GM18526 (cell line): Measurements from ENCODE around the gene RBM19.

Source experiments
- POLR2A ChIP-seq: IDR thresholded peaks from 3 replicates; pipeline ENCODE4 v1.6.1; 2011; ENCODE audit not compliant: insufficient read length; ENCODE audit errors: extremely low read depth

RBM19 gene

DNA sequence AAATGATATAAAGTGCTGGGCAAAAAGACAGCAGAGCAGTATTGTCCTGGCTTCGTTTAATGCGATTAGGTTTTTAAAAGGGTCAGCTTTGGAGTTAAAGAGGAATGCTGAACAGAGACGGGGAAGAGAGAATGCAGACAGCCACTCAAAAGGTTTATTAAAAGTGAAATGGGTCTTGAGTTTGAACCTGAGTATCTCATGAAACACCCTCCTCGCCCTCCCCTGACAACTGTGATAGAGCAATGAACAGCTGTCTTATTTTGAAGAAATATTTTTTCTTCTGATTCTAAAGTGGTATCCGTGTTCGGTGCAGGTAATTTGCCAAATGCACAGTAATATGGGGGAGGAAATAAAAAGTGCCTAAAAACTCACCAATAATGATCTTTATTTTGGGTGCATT lies 73.6 kb downstream of the RBM19 start:
- TF ChIP-seq POLR2A = no peak

DNA sequence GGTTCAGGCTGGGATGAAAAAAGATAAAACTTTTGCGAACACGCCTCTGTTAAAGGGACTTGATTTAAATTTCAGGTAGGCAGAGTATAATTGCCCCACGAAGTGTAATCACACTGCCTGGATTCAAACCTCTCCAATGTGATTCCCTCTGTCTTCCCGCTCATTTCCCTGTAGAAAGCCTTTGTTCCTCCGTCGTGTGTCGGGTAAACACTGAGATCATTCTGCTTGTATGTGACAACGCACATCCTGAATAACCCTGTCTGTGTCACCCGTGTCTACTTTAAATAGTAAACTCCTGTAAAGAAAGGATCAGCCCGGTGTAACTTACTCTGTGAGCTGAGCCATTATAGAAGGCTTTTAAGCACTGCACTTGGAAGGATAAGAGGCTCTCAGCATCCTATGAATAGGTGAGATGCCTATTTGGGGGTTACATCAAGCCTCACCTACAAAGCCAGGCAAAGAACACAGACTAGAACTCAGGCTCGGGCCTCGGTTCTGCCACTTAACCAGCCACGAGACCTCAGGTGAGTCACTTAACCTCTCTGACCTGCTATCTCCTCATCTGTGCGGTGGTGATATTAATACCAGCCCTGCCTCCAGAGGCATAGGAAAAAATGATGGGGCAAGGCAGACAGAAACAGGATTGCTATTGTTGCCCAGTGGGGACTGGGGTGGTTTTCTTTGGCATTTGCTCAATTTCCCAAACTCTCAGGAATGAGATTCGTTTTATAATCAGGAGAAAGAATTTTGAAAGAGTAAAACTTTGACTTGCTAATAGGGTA lies 74.2 kb downstream of the RBM19 start:
- no peak for TF ChIP-seq POLR2A

DNA sequence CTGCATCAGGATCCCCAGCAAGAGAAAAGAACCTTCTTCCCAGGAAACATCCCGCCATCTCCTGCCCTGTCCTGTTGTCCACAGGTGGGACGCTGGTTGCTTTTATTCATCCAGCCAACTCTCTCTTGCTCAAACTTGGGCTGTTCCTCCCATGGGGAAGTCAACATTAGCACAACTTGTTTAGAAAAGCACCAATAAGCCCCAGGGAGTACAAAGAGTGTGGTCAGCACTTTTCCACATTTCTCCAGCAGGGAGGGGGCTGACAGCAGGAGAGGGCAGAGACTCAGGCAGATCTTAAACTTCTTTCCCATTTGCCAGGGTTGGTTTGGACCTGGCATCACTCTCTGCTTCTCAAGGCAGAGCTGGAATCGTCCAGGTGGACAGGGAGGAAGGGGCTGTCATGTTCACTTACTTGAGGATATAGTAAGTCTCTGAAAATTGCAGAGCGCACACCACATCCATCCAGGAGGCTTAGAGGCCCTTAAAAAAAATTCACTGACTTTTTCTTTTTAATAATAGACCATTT lies 74.9 kb downstream of the RBM19 start:
- no peak for TF ChIP-seq POLR2A

DNA sequence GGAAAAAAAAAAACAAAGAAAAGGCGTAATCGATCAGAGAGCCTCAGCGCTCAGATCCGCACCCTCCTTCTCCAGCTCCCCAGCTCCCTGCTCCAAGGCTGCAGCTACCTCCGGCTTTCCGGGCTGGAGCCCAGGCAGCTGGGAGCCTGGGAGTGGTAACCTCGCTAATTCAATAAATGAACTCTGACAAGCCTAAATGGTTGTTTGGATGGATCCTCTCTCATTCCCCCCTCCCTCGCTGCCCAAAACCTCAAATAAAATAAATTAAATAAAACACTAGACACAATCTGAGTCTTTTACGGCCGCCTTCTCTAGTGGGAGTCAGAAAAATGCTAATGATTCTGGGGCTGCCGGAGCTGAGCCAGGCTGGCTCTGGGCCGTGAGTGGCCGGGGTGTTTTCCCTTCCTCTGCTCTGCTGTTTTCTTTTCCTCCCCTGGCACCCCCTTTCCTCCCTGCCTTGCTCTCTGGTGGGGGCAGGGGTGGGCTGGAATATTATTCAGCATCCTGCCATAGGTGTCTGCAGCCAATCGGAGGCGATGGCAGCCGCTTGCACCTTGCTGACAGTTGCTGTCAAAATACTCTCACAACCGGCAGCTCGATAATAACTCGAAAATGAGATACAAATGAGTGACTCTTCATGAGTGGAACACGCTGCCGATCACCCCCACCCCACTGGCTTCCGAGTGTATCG lies 76.1 kb downstream of the RBM19 start:
- no peak for TF ChIP-seq POLR2A

DNA sequence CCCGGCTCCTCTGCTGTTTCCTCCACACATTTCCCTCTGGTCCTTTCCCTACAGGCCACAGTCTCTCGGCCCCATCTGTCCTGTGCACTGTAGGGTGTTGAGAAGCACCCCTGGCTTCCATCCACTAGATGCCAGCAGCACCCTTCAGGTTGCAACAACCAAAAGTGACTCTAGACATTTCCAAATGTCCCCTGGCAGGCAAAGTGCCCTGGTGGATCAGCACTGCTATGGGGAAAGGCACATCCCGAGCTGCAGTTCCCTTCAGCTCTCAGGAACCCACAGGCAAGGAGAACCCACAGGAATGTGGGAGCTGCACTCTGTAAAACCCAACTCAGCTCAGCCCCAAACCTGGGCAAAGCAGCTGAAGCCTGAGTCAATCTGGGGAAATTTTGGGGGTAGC lies 77.0 kb downstream of the RBM19 start:
- TF ChIP-seq POLR2A = no peak

DNA sequence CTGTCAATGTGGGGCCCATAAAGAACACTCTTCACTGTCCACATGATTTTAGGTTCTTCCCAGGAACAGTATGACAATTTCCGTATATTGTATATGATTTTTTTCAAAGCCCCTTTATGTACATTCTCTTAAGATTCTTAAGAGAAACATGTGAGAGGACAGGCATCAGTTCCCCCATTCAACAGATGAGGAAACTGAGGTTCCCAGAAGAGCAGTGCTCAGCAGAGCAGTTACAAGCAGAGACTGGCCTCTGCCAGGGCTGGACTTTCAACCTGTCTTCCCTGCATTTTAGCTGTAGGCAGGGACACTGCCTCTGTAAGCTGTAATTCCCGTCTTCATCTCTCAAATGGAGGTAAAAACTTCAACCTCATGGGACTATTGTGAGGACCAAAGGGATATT lies 77.7 kb downstream of the RBM19 start:
- TF ChIP-seq POLR2A = no peak

DNA sequence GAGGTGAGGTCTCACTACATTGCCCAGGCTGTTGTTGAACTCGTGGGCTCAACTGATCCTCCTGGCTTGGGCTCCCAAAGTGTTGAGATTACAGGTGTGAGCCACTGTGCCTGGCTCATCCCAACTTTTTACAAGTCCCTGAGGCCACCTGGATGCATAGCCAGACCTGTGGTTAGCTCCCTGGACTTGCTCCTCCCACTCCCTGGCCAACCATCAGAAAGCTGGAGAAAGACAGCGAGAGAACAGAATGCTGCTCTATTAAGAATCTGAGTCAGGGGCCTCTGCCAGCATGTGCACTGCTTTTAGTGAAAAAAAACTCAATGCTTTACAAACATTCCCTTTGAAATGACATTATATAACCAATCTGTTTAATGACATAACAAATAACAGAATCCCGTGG lies 78.2 kb downstream of the RBM19 start:
- no peak for TF ChIP-seq POLR2A

DNA sequence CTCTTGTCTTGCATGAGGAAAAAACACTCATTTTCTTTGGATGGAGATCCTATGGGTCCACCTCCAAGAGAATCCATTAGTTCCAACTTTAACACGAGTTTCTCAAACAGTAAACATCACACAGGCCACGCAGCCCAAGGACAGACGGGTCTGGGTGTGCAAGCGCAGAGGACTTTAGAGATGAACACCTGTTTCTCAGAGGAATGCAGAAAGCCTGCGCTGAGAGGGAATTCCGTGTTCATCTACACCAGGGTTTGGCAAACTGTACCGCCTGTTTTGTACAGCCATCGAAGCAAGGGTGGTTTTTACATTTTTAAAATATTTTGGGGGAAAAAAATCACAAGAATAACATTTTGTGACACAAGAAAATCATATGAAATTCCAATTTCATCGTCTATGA lies 79.4 kb downstream of the RBM19 start:
- TF ChIP-seq POLR2A = no peak

DNA sequence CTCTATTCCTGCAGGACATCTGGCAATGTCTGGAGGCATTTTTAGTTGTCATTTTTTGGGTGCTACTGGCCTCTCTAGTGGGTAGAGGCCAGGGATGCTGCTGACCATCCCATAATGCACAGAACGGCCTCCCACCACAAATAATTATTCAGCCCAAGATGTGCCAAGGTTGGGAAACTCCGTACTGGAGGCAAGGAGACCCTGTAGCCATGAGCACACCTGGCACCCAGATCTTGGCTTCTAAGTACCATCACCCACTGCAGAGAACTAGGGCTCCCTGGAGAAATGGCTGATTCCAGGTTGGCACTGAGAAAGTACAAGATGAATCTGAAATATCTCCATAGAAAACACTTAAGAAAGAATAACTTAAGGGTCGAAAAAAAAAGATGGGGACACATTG lies 81.7 kb downstream of the RBM19 start:
- no peak for TF ChIP-seq POLR2A

DNA sequence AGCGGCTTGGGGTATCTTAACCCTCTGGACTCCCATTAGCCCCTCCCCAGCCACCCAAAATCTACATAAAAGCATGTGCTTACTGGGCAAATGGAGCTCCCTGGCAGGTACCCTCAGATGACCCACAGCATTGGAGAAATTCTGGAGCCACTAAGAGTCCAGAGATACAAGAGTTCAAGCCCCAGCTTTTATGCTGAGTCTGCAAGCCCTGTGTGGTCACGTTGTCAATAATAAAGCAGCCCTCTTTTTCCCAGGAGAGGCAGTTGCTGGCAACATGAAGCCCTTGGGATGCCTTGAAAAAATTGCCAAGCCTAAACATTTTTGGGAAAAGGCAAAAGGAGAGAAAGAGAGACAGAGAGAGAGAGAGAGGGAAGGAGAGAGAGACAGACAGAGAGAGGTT lies 83.4 kb downstream of the RBM19 start:
- TF ChIP-seq POLR2A = no peak

DNA sequence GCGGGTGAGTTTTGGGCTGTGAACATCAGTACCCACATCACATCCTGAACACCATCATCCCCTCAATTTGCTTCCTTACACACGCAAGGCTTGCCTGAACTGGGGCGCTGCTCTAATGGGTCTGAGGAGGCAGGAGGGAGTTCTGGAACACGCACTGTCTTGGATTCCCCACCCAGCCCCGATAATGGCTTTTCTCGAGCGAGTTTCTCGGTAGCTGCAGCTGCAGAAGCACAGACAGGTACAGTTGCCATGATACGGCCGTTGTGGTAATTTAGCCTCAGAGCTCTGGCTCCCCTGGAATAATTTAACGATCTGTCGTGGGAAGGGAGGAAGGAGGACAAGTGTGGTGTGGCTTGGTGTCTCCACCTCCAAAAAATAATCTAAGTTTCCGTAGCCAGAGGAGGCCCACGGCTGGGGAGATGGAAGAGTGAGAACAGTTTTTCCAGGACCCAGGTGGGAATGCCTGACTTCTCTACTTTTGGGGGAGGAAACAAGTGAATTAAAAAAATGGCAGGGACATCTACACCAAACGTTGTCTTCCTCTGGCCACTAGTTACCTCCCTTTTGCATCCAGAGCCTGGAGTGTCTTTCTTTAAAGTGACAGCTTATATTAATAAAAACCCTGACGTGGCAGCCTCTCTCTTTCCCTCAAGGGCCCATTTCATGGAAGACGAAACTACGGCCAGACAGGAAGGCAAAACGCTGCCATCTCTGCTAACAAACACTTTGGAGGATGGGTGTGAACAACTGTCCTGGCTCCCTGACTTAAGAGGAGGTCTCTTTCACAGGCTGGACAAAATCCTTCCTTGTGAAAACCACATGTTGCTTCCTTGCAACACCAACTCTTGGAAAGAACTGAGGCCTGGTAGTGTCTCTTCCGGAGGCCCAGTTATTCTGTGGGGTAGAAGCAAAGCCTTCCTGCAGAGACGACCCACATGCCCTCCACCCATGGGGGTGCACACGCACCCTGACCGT lies 84.8 kb downstream of the RBM19 start:
- TF ChIP-seq POLR2A = no peak

DNA sequence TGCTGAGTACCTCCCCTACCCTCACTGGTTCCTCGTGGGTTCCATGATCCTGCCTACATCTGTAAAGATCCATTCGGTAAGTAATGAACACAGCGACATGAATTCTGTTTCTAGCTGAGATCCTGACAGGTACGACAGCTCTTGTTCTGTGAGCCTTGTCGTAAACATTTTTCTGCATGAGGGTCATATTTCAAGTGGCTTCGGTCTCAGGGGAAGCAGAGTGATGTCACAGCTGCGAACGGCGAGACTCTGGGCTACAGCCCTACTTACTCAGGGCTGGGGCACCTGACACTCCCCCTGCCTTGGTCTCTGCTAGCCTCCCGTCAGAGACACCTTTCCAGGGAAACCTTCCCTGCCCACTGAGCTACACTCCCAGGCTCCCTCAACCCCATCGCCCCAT lies 85.8 kb downstream of the RBM19 start:
- TF ChIP-seq POLR2A = no peak

DNA sequence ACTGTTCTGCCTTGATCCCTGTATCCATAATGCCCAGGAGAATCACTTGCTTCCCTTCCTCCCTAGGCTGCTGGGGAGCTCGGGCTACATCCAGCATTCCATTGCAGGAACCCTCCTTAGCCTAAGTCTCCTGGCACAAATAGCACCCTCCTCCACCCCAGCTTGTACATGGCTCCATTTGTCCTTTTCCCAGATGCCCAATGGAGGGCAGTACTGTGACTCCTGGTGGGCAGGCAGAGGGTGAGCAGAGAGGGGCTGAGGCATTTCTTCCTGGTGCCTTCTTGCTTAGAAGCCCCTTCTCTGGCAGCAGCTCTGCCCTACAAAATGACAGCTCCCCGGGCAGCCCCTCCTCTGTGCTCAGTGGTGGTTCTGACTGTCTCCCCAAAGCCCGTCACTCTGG lies 86.5 kb downstream of the RBM19 start:
- no peak for TF ChIP-seq POLR2A

DNA sequence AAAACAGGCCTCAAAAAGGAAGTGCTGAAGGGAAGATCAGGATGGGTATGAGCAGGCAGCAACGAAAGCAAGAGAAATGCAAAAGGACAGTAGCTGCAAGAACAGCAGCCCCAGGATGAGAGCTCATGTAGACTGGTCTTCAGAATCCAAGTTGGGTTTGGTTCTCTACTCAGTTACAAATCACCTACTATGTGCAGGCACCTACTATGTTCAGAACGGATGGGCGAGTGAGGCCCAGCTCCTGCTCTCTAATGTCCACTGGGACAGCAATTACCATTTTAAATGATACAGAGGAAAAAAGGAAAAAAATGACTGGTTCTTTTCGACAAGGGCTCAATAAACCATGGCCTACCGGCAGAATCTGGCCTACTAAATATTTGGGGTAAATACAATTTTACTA lies 88.5 kb downstream of the RBM19 start:
- no peak for TF ChIP-seq POLR2A

DNA sequence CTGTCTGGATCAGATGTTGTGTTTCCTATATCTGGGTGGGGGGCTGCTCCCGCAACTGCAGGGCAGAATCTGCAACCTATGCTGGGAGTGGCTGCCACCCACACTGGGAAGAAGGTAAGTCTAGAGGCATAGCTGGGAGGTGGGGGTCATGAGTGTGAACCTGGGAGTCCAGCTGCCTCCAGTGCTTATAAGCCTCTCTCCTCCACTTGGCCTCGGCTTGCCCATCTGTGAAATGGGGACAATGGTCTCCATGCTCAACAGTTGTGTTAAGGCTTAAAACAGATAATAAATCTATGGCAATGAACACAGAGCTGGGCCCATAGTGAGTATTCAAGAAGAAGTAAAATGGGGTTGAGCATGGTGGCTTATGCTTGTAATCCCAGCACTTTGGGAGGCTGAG lies 90.0 kb downstream of the RBM19 start:
- TF ChIP-seq POLR2A = no peak
